Measurements from ENCODE around the gene GAD1.

Gene GAD1

GRCh38 chr2:170822290-170823087, 5.8 kb downstream of the GAD1 start:
- Histone ChIP-seq H3K9me3 (ENCODE audit: insufficient read depth, low read depth, low read length) (peaks cover 11% of the 10 kb centered on the region), H2AFZ (ENCODE audit: insufficient read depth, low read length, poor library complexity) (no peak overlapping the region), H3K23ac (ENCODE audit: low read length) (no peak overlapping the region), H3K27me3 (ENCODE audit: insufficient read depth, low read length) (peaks cover 73% of the 10 kb centered on the region), H3K4me3 (ENCODE audit: low read depth, low read length) (no peak overlapping the region), H3K27ac (ENCODE audit: low read depth, low read length) (no peak overlapping the region), H2BK12ac (ENCODE audit: low read length) (no peak overlapping the region), H4K12ac (ENCODE audit: low read depth, low read length) (no peak overlapping the region), H2AK5ac (ENCODE audit: low read length) (no peak overlapping the region), H2BK120ac (ENCODE audit: insufficient read depth, low read length, poor library complexity) (no peak overlapping the region), H3K36me3 (ENCODE audit: control insufficient read depth in 1 of 2, insufficient read depth in 2 of 2, low read length in 2 of 2) (no peaks in the 10 kb centered on the region), H3K4ac (ENCODE audit: low read depth, low read length) (no peak overlapping the region), H2BK5ac (ENCODE audit: low read depth, low read length, poor library complexity) (no peak overlapping the region), H4K91ac (ENCODE audit: low read depth, low read length) (no peak overlapping the region), H3K14ac (ENCODE audit: low read length) (no peak overlapping the region), H3K79me1 (ENCODE audit: low read length) (no peaks in the 10 kb centered on the region), H3K4me1 (ENCODE audit: control insufficient read depth in 1 of 2, insufficient read depth in 2 of 2, low read length in 2 of 2) (peaks cover 29 to 35% of the 10 kb centered on the region in 2 experiments), H4K8ac (ENCODE audit: low read depth, low read length) (no peak overlapping the region), H3K79me2 (ENCODE audit: control insufficient read depth, insufficient read depth, low read length, poor library complexity) (no peaks in the 10 kb centered on the region), H3K9ac (ENCODE audit: low read length) (no peak overlapping the region), H3K4me2 (ENCODE audit: low read length) (peak overlapping the region; percentile 66), H3K18ac (ENCODE audit: low read length) (no peak overlapping the region)
- DNase-seq = no peak
- WGBS (ENCODE audit: extremely low coverage, insufficient coverage, insufficient read length) = no CpG with 5 or more reads among the region's 43 CpGs

DNA sequence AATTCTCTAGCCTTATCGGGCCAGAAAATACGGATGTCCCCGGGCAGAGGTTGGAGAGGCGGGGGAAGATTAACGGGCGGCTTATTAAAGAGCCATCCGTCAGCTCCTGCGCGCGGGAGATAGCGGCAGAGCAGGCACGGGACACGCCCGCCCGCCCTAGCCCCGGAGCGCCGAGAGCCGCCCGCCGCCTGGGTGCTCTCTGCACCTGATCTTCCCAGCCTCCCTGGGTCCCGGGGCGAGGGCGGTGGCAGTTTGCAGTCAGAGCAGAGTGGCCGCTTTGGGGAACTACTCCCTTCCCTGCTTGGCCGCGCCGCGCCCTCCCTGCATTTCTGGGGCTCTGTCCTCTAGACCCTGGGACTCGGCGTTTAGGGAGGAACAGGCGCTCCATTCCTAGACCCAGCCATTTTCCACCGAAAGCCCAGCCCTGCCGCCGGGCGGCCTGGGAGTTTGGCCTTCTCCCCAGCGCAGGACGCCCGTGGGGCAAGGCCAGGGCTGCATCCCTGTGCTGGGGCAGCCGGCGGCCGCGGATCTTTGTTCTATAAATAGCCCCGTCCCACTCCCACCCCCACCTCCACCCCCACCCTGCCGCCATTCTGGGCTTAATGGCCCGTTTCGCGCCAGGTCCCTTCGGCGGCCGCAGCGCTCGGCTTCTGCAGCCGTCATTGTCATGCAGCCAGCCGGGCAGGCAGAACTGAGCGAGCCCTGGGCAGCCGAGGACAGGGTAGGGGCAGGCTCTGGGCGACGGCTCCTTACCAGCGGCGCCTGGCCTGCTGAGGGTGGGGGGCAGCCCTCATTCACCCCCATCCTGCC, 6.6 kb downstream of the GAD1 start:
- H3K4me3 ChIP-seq (ENCODE audit: low read depth, low read length) = peak overlapping the region; percentile 15
- H3K9ac ChIP-seq (ENCODE audit: low read length) = no peak overlapping the region
- no CpG with 5 or more reads among the region's 61 CpGs for WGBS (ENCODE audit: extremely low coverage, insufficient coverage, insufficient read length)

GRCh38 chr2:170823898-170824215, 7.2 kb downstream of the GAD1 start:
- Histone ChIP-seq H3K4me1 (ENCODE audit: control insufficient read depth in 1 of 2, insufficient read depth in 2 of 2, low read length in 2 of 2) (peaks cover 17 to 28% of the 10 kb centered on the region in 2 experiments), H3K4me2 (ENCODE audit: low read length) (peak overlapping the region; percentile 66), H2AFZ (ENCODE audit: insufficient read depth, low read length, poor library complexity) (no peak overlapping the region), H3K18ac (ENCODE audit: low read length) (no peak overlapping the region), H3K23ac (ENCODE audit: low read length) (no peak overlapping the region), H3K14ac (ENCODE audit: low read length) (no peak overlapping the region), H2AK5ac (ENCODE audit: low read length) (no peak overlapping the region), H3K27me3 (ENCODE audit: insufficient read depth, low read length) (peaks cover 60% of the 10 kb centered on the region), H3K4me3 (ENCODE audit: low read depth, low read length) (no peak overlapping the region), H3K9me3 (ENCODE audit: insufficient read depth, low read depth, low read length) (peaks cover 14% of the 10 kb centered on the region), H4K91ac (ENCODE audit: low read depth, low read length) (no peak overlapping the region), H3K9ac (ENCODE audit: low read length) (no peak overlapping the region), H4K8ac (ENCODE audit: low read depth, low read length) (no peak overlapping the region), H3K79me2 (ENCODE audit: control insufficient read depth, insufficient read depth, low read length, poor library complexity) (no peaks in the 10 kb centered on the region), H2BK120ac (ENCODE audit: insufficient read depth, low read length, poor library complexity) (no peak overlapping the region), H2BK12ac (ENCODE audit: low read length) (no peak overlapping the region), H3K4ac (ENCODE audit: low read depth, low read length) (no peak overlapping the region), H3K36me3 (ENCODE audit: control insufficient read depth in 1 of 2, insufficient read depth in 2 of 2, low read length in 2 of 2) (no peaks in the 10 kb centered on the region), H3K79me1 (ENCODE audit: low read length) (no peaks in the 10 kb centered on the region), H4K12ac (ENCODE audit: low read depth, low read length) (no peak overlapping the region), H2BK5ac (ENCODE audit: low read depth, low read length, poor library complexity) (no peak overlapping the region), H3K27ac (ENCODE audit: low read depth, low read length) (no peak overlapping the region)
- WGBS (ENCODE audit: extremely low coverage, insufficient coverage, insufficient read length) = no CpG with 5 or more reads among the region's 11 CpGs
- no peak for DNase-seq

More for the DNA sequence above, 6.6 kb downstream of the GAD1 start:
- Histone ChIP-seq H3K79me1 (ENCODE audit: low read length) (no peaks in the 10 kb centered on the region), H3K18ac (ENCODE audit: low read length) (no peak overlapping the region), H2BK12ac (ENCODE audit: low read length) (no peak overlapping the region), H3K36me3 (ENCODE audit: control insufficient read depth in 1 of 2, insufficient read depth in 2 of 2, low read length in 2 of 2) (no peaks in the 10 kb centered on the region), H2BK120ac (ENCODE audit: insufficient read depth, low read length, poor library complexity) (no peak overlapping the region), H2BK5ac (ENCODE audit: low read depth, low read length, poor library complexity) (no peak overlapping the region), H4K91ac (ENCODE audit: low read depth, low read length) (no peak overlapping the region), H3K4me1 (ENCODE audit: control insufficient read depth in 1 of 2, insufficient read depth in 2 of 2, low read length in 2 of 2) (peaks cover 23 to 33% of the 10 kb centered on the region in 2 experiments), H3K79me2 (ENCODE audit: control insufficient read depth, insufficient read depth, low read length, poor library complexity) (no peaks in the 10 kb centered on the region), H3K14ac (ENCODE audit: low read length) (no peak overlapping the region), H3K27me3 (ENCODE audit: insufficient read depth, low read length) (peaks cover 66% of the 10 kb centered on the region), H3K23ac (ENCODE audit: low read length) (no peak overlapping the region), H3K4ac (ENCODE audit: low read depth, low read length) (no peak overlapping the region), H4K12ac (ENCODE audit: low read depth, low read length) (no peak overlapping the region), H3K27ac (ENCODE audit: low read depth, low read length) (no peak overlapping the region), H2AK5ac (ENCODE audit: low read length) (no peak overlapping the region), H3K9me3 (ENCODE audit: insufficient read depth, low read depth, low read length) (peaks cover 11% of the 10 kb centered on the region), H3K4me2 (ENCODE audit: low read length) (peak overlapping the region; percentile 66), H4K8ac (ENCODE audit: low read depth, low read length) (no peak overlapping the region), H2AFZ (ENCODE audit: insufficient read depth, low read length, poor library complexity) (no peak overlapping the region)
- DNase-seq = no peak

- Histone ChIP-seq H3K9ac (ENCODE audit: low read length) (no peak overlapping the region), H3K14ac (ENCODE audit: low read length) (no peak overlapping the region), H3K4me3 (ENCODE audit: low read depth, low read length) (no peak overlapping the region)
Measured at GRCh38 chr2:170824526-170825015, 7.9 kb downstream of the GAD1 start.

More at GRCh38 chr2:170824526-170825015, 7.9 kb downstream of the GAD1 start:
- Histone ChIP-seq H3K18ac (ENCODE audit: low read length) (no peak overlapping the region), H2AFZ (ENCODE audit: insufficient read depth, low read length, poor library complexity) (no peak overlapping the region), H3K4me1 (ENCODE audit: control insufficient read depth in 1 of 2, insufficient read depth in 2 of 2, low read length in 2 of 2) (peaks cover 17 to 28% of the 10 kb centered on the region in 2 experiments), H2BK5ac (ENCODE audit: low read depth, low read length, poor library complexity) (no peak overlapping the region), H3K4ac (ENCODE audit: low read depth, low read length) (no peak overlapping the region), H3K4me2 (ENCODE audit: low read length) (no peak overlapping the region), H3K36me3 (ENCODE audit: control insufficient read depth in 1 of 2, insufficient read depth in 2 of 2, low read length in 2 of 2) (no peaks in the 10 kb centered on the region), H3K23ac (ENCODE audit: low read length) (no peak overlapping the region), H4K91ac (ENCODE audit: low read depth, low read length) (no peak overlapping the region), H3K27me3 (ENCODE audit: insufficient read depth, low read length) (peaks cover 53% of the 10 kb centered on the region), H3K79me1 (ENCODE audit: low read length) (no peaks in the 10 kb centered on the region), H2BK12ac (ENCODE audit: low read length) (no peak overlapping the region), H3K27ac (ENCODE audit: low read depth, low read length) (no peak overlapping the region), H3K9me3 (ENCODE audit: insufficient read depth, low read depth, low read length) (peaks cover 14% of the 10 kb centered on the region), H2AK5ac (ENCODE audit: low read length) (no peak overlapping the region), H4K12ac (ENCODE audit: low read depth, low read length) (no peak overlapping the region), H4K8ac (ENCODE audit: low read depth, low read length) (no peak overlapping the region), H3K79me2 (ENCODE audit: control insufficient read depth, insufficient read depth, low read length, poor library complexity) (no peaks in the 10 kb centered on the region), H2BK120ac (ENCODE audit: insufficient read depth, low read length, poor library complexity) (no peak overlapping the region)
- no peak for DNase-seq
- no CpG with 5 or more reads among the region's 2 CpGs for WGBS (ENCODE audit: extremely low coverage, insufficient coverage, insufficient read length)

All from trophoblast cell (in vitro differentiated cells and primary cell).